ENCODE results near the gene PPIE. TPM values are rescaled to one million over a fixed set of nuclear protein-coding genes. Genes with fewer than 3 reads are reported as not detected.
"Not testable (repeated sequence)": the region's sequence is repeated elsewhere in the genome, so short reads cannot be mapped to it uniquely, and the experiment has no call there.

Gene PPIE
- total and polyA plus RNA-seq, 2 experiments from 2014 or later, result 35.5 to 61.2 TPM

DNA sequence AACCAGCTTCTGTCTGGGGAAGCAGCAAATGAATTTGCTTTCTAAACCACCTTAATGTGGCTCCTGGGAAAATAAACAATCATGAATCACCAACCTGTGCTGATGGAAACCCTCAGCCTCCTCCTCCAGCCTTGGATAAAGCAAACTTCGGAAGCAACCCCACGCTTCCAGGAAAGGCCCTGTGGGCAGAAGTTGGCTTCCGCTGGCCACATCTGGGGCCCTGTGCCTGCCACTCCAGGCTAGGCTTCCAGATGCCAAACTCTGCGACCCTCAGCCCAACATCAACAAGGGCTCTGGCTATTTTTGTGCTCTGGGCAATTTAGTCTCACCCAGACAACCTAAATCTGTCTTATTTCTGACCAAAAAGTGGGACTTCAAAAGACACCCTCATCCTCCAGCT lies 38.6 kb downstream of the PPIE start:
- no peak overlapping the region for H3K4me2 ChIP-seq
- no peak for TF ChIP-seq EZH2 (IDR thresholded peaks at IDR 0.05; ENCODE audit: borderline replicate concordance)
- TF ChIP-seq EZH2phosphoT487 (IDR thresholded peaks at IDR 0.05; ENCODE audit: low read depth, severe bottlenecking, unreplicated experiment), result no peak
- TF ChIP-seq, protein P1, sequence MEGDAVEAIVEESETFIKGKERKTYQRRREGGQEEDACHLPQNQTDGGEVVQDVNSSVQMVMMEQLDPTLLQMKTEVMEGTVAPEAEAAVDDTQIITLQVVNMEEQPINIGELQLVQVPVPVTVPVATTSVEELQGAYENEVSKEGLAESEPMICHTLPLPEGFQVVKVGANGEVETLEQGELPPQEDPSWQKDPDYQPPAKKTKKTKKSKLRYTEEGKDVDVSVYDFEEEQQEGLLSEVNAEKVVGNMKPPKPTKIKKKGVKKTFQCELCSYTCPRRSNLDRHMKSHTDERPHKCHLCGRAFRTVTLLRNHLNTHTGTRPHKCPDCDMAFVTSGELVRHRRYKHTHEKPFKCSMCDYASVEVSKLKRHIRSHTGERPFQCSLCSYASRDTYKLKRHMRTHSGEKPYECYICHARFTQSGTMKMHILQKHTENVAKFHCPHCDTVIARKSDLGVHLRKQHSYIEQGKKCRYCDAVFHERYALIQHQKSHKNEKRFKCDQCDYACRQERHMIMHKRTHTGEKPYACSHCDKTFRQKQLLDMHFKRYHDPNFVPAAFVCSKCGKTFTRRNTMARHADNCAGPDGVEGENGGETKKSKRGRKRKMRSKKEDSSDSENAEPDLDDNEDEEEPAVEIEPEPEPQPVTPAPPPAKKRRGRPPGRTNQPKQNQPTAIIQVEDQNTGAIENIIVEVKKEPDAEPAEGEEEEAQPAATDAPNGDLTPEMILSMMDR (IDR thresholded peaks at IDR 0.05; ENCODE audit: poor library complexity), result no peak
- H3K36me3 ChIP-seq (replicated peaks; ENCODE audit: insufficient read depth, low read depth), result no peaks in the 10 kb centered on the region
- no peaks in the 10 kb centered on the region for H3K4me1 ChIP-seq (ENCODE audit: insufficient read depth)
- DNase-seq (ENCODE audit: low spot score), result no peak
- H4K20me1 ChIP-seq (ENCODE audit: insufficient read depth, poor library complexity, severe bottlenecking), result no peaks in the 10 kb centered on the region
- no peaks in the 10 kb centered on the region for H3K79me2 ChIP-seq
- H2AFZ ChIP-seq, result no peak overlapping the region
- WGBS (ENCODE audit: low lambda C conversion rate, missing lambda C conversion rate), result 72% methylated on average over 4 of the region's 4 CpGs
- H3K27ac ChIP-seq, result no peak overlapping the region
- no peaks in the 10 kb centered on the region for H3K9me3 ChIP-seq (ENCODE audit: low read depth)
- H3K27me3 ChIP-seq, result no peaks in the 10 kb centered on the region
- H3K9me2 ChIP-seq (replicated peaks; ENCODE audit: insufficient read depth), result no peaks in the 10 kb centered on the region
- no peak overlapping the region for H3K4me3 ChIP-seq

DNA sequence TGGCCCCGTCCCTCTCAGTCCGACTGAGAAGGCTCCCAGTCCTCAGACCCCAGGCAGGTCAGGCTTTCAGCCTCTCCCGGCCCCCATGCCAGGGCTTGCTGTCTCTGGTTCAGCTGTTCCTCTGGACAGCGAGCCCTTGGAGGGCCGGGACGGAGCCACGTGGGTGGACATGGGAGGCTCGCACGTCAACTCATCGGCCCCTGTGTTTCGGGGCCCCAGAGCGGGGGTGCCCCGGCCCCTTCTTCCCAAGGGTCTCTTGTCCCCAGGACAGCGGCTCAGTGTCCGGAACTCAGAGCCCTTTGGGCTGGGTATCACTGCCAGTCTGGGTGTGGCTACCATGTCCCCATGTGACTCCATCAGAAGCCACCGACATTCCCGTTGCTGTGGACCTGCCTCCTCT lies 39.2 kb downstream of the PPIE start:
- H3K4me3 ChIP-seq; H3K4me2 ChIP-seq; H3K36me3 ChIP-seq (replicated peaks; ENCODE audit: insufficient read depth, low read depth); H3K79me2 ChIP-seq; H3K9me3 ChIP-seq (ENCODE audit: low read depth); H3K9me2 ChIP-seq (replicated peaks; ENCODE audit: insufficient read depth); H3K27ac ChIP-seq; DNase-seq (ENCODE audit: low spot score); H3K4me1 ChIP-seq (ENCODE audit: insufficient read depth); H2AFZ ChIP-seq; H3K27me3 ChIP-seq; H4K20me1 ChIP-seq (ENCODE audit: insufficient read depth, poor library complexity, severe bottlenecking): not testable (repeated sequence)
- WGBS (ENCODE audit: low lambda C conversion rate, missing lambda C conversion rate), result 96% methylated on average over 13 of the region's 17 CpGs

- not testable (repeated sequence) for H3K79me2 ChIP-seq; H2AFZ ChIP-seq; H3K9me2 ChIP-seq (replicated peaks; ENCODE audit: insufficient read depth); H3K4me3 ChIP-seq; H3K27me3 ChIP-seq; DNase-seq (ENCODE audit: low spot score); H3K4me1 ChIP-seq (ENCODE audit: insufficient read depth); H3K36me3 ChIP-seq (replicated peaks; ENCODE audit: insufficient read depth, low read depth); H3K4me2 ChIP-seq; H3K9me3 ChIP-seq (ENCODE audit: low read depth); H4K20me1 ChIP-seq (ENCODE audit: insufficient read depth, poor library complexity, severe bottlenecking); H3K27ac ChIP-seq
- WGBS (ENCODE audit: low lambda C conversion rate, missing lambda C conversion rate), result 90% methylated on average over 11 of the region's 12 CpGs
Measured at GRCh38 chr1:39778463-39779099, 39.9 kb downstream of the PPIE start.

DNA sequence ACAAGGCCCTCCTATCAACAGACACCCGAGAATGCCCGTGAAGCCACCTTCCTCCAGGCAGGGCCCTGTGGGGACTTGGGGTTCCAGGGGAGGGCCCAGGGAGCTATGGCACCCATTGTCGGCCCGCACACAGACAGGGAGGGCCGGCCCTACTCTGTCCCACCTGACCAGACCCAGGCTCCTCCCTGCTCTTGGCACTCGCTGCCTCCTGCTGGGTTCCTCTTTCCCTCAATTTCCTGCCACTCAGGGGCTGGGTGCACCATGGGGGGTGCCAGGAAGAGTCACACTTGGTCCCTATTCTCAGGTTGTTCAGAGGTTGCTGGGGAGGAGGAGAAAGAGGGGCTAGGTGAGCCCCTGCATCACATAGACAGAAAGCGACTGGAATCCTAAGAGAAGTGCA lies 40.5 kb downstream of the PPIE start:
- H3K27me3 ChIP-seq, result peaks cover 4% of the 10 kb centered on the region
- H3K27ac ChIP-seq, result no peak overlapping the region
- no peaks in the 10 kb centered on the region for H3K36me3 ChIP-seq (replicated peaks; ENCODE audit: insufficient read depth, low read depth)
- H4K20me1 ChIP-seq (ENCODE audit: insufficient read depth, poor library complexity, severe bottlenecking), result no peaks in the 10 kb centered on the region
- H2AFZ ChIP-seq, result no peak overlapping the region
- no peak overlapping the region for H3K4me3 ChIP-seq
- no peak overlapping the region for H3K4me2 ChIP-seq
- H3K9me3 ChIP-seq (ENCODE audit: low read depth), result no peaks in the 10 kb centered on the region
- no peaks in the 10 kb centered on the region for H3K79me2 ChIP-seq
- 94% methylated on average over 7 of the region's 7 CpGs for WGBS (ENCODE audit: low lambda C conversion rate, missing lambda C conversion rate)
- no peak for DNase-seq (ENCODE audit: low spot score)
- no peaks in the 10 kb centered on the region for H3K4me1 ChIP-seq (ENCODE audit: insufficient read depth)
- H3K9me2 ChIP-seq (replicated peaks; ENCODE audit: insufficient read depth), result no peaks in the 10 kb centered on the region
- TF ChIP-seq, protein P1 (IDR thresholded peaks at IDR 0.05; ENCODE audit: poor library complexity), result no peak
- no peak for TF ChIP-seq EZH2phosphoT487 (IDR thresholded peaks at IDR 0.05; ENCODE audit: low read depth, severe bottlenecking, unreplicated experiment)
- no peak for TF ChIP-seq EZH2 (IDR thresholded peaks at IDR 0.05; ENCODE audit: borderline replicate concordance)
